Activated naive CD4-positive, alpha-beta T cell treated with Interleukin-2 at 50 U/mL for 16 hours (primary cell): ENCODE measurements around the gene NRXN3.

Source experiments
- DNase-seq: peaks from one replicate; pipeline ENCODE4 v3.0.0-alpha.2; 2020

Gene NRXN3

GRCh38 chr14:78248501-78249090, 78.4 kb downstream of the NRXN3 start:
- DNase-seq: no peak

- no peak for DNase-seq
These were observed 81.1 kb downstream of the NRXN3 start for GRCh38 chr14:78251308-78251707.

- no peak for DNase-seq
These were observed 83.8 kb downstream of the NRXN3 start for GRCh38 chr14:78253986-78254385.

- DNase-seq: no peak
These were observed 84.8 kb downstream of the NRXN3 start for GRCh38 chr14:78254911-78255461.

- no peak for DNase-seq
These were observed 89.7 kb downstream of the NRXN3 start for GRCh38 chr14:78259831-78260230.

GRCh38 chr14:78278464-78279250, 108.5 kb downstream of the NRXN3 start:
- DNase-seq: no peak

GRCh38 chr14:78282437-78282836, 112.3 kb downstream of the NRXN3 start:
- DNase-seq: no peak

GRCh38 chr14:78286210-78286609, 116.0 kb downstream of the NRXN3 start:
- DNase-seq: no peak

GRCh38 chr14:78292003-78292402, 121.8 kb downstream of the NRXN3 start:
- no peak for DNase-seq

GRCh38 chr14:78297858-78298257, 127.7 kb downstream of the NRXN3 start:
- no peak for DNase-seq

GRCh38 chr14:78298298-78298697, 128.1 kb downstream of the NRXN3 start:
- no peak for DNase-seq

GRCh38 chr14:78302841-78303240, 132.7 kb downstream of the NRXN3 start:
- no peak for DNase-seq

GRCh38 chr14:78307671-78308070, 137.5 kb downstream of the NRXN3 start:
- DNase-seq: no peak

- DNase-seq: no peak
These were observed 137.9 kb downstream of the NRXN3 start for GRCh38 chr14:78308079-78308478.

GRCh38 chr14:78310272-78310671, 140.1 kb downstream of the NRXN3 start:
- DNase-seq: no peak

- DNase-seq: no peak
These were observed 143.3 kb downstream of the NRXN3 start for GRCh38 chr14:78313499-78313898.

GRCh38 chr14:78314484-78314883, 144.3 kb downstream of the NRXN3 start:
- no peak for DNase-seq

- DNase-seq: no peak
These were observed 145.9 kb downstream of the NRXN3 start for GRCh38 chr14:78316052-78316451.

GRCh38 chr14:78316786-78317185, 146.6 kb downstream of the NRXN3 start:
- DNase-seq: no peak

GRCh38 chr14:78319406-78319805, 149.2 kb downstream of the NRXN3 start:
- no peak for DNase-seq

- no peak for DNase-seq
These were observed 149.9 kb downstream of the NRXN3 start for GRCh38 chr14:78319887-78320635.

- DNase-seq: no peak
These were observed 154.2 kb downstream of the NRXN3 start for GRCh38 chr14:78324353-78324752.

- DNase-seq: no peak
These were observed 155.7 kb downstream of the NRXN3 start for GRCh38 chr14:78325911-78326310.
